ENCODE results near the gene TMEM167A.

The TMEM167A gene

GRCh38 chr5:83093692-83094091 lies 16.5 kb upstream of the TMEM167A start:
- H3K4me3 ChIP-seq (ENCODE audit: low read depth, low read length): no peak overlapping the region
- DNase-seq (ENCODE audit: low read depth, low spot score): no peak
- in situ Hi-C loops (cut with HindIII; ENCODE audit: low sequenced_read_pairs): no loop called here
- TF ChIP-seq, protein P1, sequence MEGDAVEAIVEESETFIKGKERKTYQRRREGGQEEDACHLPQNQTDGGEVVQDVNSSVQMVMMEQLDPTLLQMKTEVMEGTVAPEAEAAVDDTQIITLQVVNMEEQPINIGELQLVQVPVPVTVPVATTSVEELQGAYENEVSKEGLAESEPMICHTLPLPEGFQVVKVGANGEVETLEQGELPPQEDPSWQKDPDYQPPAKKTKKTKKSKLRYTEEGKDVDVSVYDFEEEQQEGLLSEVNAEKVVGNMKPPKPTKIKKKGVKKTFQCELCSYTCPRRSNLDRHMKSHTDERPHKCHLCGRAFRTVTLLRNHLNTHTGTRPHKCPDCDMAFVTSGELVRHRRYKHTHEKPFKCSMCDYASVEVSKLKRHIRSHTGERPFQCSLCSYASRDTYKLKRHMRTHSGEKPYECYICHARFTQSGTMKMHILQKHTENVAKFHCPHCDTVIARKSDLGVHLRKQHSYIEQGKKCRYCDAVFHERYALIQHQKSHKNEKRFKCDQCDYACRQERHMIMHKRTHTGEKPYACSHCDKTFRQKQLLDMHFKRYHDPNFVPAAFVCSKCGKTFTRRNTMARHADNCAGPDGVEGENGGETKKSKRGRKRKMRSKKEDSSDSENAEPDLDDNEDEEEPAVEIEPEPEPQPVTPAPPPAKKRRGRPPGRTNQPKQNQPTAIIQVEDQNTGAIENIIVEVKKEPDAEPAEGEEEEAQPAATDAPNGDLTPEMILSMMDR (IDR thresholded peaks at IDR 0.05; ENCODE audit: low read depth, low read length): no peak

DNA sequence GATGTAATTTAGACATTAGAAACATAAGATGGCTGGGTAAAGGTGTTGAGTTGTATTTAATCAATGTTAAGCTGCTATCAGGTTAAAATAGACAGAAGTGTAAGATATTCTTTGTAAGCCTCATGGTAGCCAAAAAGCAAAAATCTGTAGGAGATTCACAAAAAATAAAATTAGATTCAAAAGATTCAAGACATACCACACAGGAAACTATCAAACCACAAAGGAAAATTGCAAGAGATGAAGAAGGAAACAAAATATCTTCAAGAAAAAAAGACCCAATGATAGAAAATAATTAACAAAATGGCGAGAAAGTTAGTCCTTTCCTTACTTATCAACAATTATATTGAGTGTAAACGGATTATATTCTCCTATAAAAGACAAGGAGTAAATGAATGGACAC lies 15.4 kb upstream of the TMEM167A start:
- no peak for DNase-seq (ENCODE audit: low read depth, low spot score)
- in situ Hi-C loops (cut with HindIII; ENCODE audit: low sequenced_read_pairs): no loop called here
- TF ChIP-seq, protein P1 (IDR thresholded peaks at IDR 0.05; ENCODE audit: low read depth, low read length): no peak
- no peak overlapping the region for H3K4me3 ChIP-seq (ENCODE audit: low read depth, low read length)

- in situ Hi-C loops (cut with HindIII; ENCODE audit: low sequenced_read_pairs): no loop called here
- DNase-seq (ENCODE audit: low read depth, low spot score): no peak
- TF ChIP-seq, protein P1 (IDR thresholded peaks at IDR 0.05; ENCODE audit: low read depth, low read length): no peak
- H3K4me3 ChIP-seq (ENCODE audit: low read depth, low read length): no peak overlapping the region
These were observed 13.0 kb upstream of the TMEM167A start for GRCh38 chr5:83090169-83090568.

- no peak for DNase-seq (ENCODE audit: low read depth, low spot score)
- TF ChIP-seq, protein P1 (IDR thresholded peaks at IDR 0.05; ENCODE audit: low read depth, low read length): no peak
- in situ Hi-C loops (cut with HindIII; ENCODE audit: low sequenced_read_pairs): no loop called here
- H3K4me3 ChIP-seq (ENCODE audit: low read depth, low read length): no peak overlapping the region
These were observed 7.9 kb upstream of the TMEM167A start for GRCh38 chr5:83085106-83085505.

- no peak overlapping the region for H3K4me3 ChIP-seq (ENCODE audit: low read depth, low read length)
- in situ Hi-C loops (cut with HindIII; ENCODE audit: low sequenced_read_pairs): no loop called here
- TF ChIP-seq, protein P1 (IDR thresholded peaks at IDR 0.05; ENCODE audit: low read depth, low read length): no peak
- no peak for DNase-seq (ENCODE audit: low read depth, low spot score)
These were observed 7.1 kb upstream of the TMEM167A start for GRCh38 chr5:83084336-83084735.

- TF ChIP-seq, protein P1 (IDR thresholded peaks at IDR 0.05; ENCODE audit: low read depth, low read length): no peak
- no peak overlapping the region for H3K4me3 ChIP-seq (ENCODE audit: low read depth, low read length)
- in situ Hi-C loops (cut with HindIII; ENCODE audit: low sequenced_read_pairs): no loop called here
- DNase-seq (ENCODE audit: low read depth, low spot score): no peak
These were observed 5.6 kb upstream of the TMEM167A start for GRCh38 chr5:83082750-83083149.

Measured in astrocyte of the spinal cord (primary cell).